SK-N-SH (cell line): ENCODE measurements around the gene DLX1.

Experiments used
- CHD2 ChIP-seq: fragments of 150-350 bp; IDR thresholded peaks from 2 replicates; pipeline ENCODE4 v1.6.1; 2018; ENCODE audit warnings: low read length; ENCODE audit not compliant: partially characterized antibody
- ELF1 ChIP-seq: IDR thresholded peaks from 2 replicates; pipeline ENCODE4 v1.4.0; 2012
- EZH2phosphoT487 ChIP-seq: fragments of 200-600 bp; sonication (generic); IDR thresholded peaks from 2 replicates; pipeline ENCODE4 v1.6.1; 2017; ENCODE audit warnings: low read depth, mixed run types, mild to moderate bottlenecking, antibody characterized with exemption, moderate library complexity, borderline replicate concordance
- FOXJ3 ChIP-seq: sonication (generic); formaldehyde crosslinking; IDR thresholded peaks from 2 replicates; pipeline ENCODE4 v1.5.1; 2020; ENCODE audit warnings: mild to moderate bottlenecking, missing genetic modification reagents
- GABPA ChIP-seq: IDR thresholded peaks from 2 replicates; pipeline ENCODE4 v1.4.0; 2012; ENCODE audit warnings: low read depth, mild to moderate bottlenecking
- POLR2AphosphoS5 ChIP-seq: IDR thresholded peaks from 2 replicates; pipeline ENCODE4 v1.6.1; 2012; ENCODE audit warnings: low read depth, low read length
- SIN3A ChIP-seq: IDR thresholded peaks from 2 replicates; pipeline ENCODE4 v1.6.1; 2012; ENCODE audit warnings: low read depth, mild to moderate bottlenecking, low read length, moderate library complexity, borderline replicate concordance
- YY1 ChIP-seq: IDR thresholded peaks from 2 replicates; pipeline ENCODE4 v1.4.0; 2012; ENCODE audit warnings: low read depth, mild to moderate bottlenecking
- TF ChIP-seq, protein P1 (sequence below): fragments of 200-600 bp; sonication (generic); IDR thresholded peaks from 2 replicates; pipeline ENCODE4 v1.6.1; 2017; ENCODE audit warnings: antibody characterized with exemption, mild to moderate bottlenecking, moderate library complexity
- TF ChIP-seq, protein P2 (sequence below): fragments of 150-350 bp; IDR thresholded peaks from 2 replicates; pipeline ENCODE4 v1.6.1; 2017; ENCODE audit warnings: antibody characterized with exemption, low read length, low read depth, borderline replicate concordance
- TF ChIP-seq, protein P3 (sequence below): IDR thresholded peaks from 2 replicates; pipeline ENCODE4 v1.6.1; 2012; ENCODE audit warnings: mild to moderate bottlenecking, low read depth, low read length, moderate library complexity

- TF ChIP-seq, protein P1, sequence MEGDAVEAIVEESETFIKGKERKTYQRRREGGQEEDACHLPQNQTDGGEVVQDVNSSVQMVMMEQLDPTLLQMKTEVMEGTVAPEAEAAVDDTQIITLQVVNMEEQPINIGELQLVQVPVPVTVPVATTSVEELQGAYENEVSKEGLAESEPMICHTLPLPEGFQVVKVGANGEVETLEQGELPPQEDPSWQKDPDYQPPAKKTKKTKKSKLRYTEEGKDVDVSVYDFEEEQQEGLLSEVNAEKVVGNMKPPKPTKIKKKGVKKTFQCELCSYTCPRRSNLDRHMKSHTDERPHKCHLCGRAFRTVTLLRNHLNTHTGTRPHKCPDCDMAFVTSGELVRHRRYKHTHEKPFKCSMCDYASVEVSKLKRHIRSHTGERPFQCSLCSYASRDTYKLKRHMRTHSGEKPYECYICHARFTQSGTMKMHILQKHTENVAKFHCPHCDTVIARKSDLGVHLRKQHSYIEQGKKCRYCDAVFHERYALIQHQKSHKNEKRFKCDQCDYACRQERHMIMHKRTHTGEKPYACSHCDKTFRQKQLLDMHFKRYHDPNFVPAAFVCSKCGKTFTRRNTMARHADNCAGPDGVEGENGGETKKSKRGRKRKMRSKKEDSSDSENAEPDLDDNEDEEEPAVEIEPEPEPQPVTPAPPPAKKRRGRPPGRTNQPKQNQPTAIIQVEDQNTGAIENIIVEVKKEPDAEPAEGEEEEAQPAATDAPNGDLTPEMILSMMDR, result no peak
- no peak for TF ChIP-seq FOXJ3 (CRISPR knock-in tag)
- TF ChIP-seq, protein P2, sequence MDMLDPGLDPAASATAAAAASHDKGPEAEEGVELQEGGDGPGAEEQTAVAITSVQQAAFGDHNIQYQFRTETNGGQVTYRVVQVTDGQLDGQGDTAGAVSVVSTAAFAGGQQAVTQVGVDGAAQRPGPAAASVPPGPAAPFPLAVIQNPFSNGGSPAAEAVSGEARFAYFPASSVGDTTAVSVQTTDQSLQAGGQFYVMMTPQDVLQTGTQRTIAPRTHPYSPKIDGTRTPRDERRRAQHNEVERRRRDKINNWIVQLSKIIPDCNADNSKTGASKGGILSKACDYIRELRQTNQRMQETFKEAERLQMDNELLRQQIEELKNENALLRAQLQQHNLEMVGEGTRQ, result no peak
- TF ChIP-seq GABPA, result no peak
- TF ChIP-seq POLR2AphosphoS5, result no peak
- no peak for TF ChIP-seq SIN3A
- no peak for TF ChIP-seq EZH2phosphoT487
- TF ChIP-seq CHD2, result no peak
- TF ChIP-seq, protein P3, sequence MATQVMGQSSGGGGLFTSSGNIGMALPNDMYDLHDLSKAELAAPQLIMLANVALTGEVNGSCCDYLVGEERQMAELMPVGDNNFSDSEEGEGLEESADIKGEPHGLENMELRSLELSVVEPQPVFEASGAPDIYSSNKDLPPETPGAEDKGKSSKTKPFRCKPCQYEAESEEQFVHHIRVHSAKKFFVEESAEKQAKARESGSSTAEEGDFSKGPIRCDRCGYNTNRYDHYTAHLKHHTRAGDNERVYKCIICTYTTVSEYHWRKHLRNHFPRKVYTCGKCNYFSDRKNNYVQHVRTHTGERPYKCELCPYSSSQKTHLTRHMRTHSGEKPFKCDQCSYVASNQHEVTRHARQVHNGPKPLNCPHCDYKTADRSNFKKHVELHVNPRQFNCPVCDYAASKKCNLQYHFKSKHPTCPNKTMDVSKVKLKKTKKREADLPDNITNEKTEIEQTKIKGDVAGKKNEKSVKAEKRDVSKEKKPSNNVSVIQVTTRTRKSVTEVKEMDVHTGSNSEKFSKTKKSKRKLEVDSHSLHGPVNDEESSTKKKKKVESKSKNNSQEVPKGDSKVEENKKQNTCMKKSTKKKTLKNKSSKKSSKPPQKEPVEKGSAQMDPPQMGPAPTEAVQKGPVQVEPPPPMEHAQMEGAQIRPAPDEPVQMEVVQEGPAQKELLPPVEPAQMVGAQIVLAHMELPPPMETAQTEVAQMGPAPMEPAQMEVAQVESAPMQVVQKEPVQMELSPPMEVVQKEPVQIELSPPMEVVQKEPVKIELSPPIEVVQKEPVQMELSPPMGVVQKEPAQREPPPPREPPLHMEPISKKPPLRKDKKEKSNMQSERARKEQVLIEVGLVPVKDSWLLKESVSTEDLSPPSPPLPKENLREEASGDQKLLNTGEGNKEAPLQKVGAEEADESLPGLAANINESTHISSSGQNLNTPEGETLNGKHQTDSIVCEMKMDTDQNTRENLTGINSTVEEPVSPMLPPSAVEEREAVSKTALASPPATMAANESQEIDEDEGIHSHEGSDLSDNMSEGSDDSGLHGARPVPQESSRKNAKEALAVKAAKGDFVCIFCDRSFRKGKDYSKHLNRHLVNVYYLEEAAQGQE, result no peak
- TF ChIP-seq ELF1, result no peak
- TF ChIP-seq YY1, result no peak
Measured at GRCh38 chr2:172137943-172138342, 52.6 kb downstream of the DLX1 start.
